ENCODE data around the gene NDUFB7. TPM values are rescaled to one million over a fixed set of nuclear protein-coding genes. Genes with fewer than 3 reads are reported as not detected.

The NDUFB7 gene
- 164 to 201 TPM (median 172 TPM) in 5 replicates for total RNA-seq (2022; extraction: Qiagen RNA extraction; ENCODE audit: low read depth)

DNA sequence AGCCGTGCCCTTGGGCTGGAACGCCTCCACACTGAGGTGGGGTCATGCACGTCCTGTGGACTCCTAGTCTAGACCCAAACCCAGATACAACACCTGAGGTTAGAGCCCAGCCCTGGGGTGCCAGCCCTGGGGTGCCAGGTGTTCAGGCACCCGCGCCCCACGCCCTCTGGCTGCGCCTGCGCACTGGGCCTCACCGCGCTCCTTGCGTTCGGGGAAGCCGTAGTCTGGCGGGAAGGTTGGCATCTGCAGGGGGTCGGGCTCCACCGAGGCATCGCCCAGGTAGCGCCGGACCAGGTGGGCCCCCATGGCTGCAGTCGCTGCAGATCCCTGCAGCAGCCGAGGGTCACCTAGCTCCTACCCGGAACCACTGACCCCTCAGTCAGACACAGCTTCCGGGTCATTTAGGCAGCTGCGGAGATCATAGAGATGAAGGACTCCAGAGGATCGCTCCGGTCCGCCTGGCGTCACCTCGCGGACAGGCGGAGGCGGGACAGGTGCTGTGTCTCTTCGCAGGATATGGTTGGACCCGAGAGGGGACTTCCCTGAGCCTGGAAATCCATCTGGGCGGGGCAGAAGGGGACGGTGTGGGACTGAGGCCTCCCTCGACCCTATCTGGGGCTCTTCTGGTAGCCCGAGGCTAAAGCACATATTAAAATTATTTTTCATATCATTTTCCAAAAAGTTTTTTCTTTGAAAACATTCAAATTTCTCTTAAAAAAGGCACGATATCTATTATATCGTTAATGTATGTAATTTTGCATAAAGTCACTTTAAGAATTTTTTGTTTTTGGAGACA lies at the start of gene NDUFB7:
Gene NDUFB7 (minus strand): TSS at position 372 of the 796 bp plus-strand sequence. CDS start 66 bp downstream, at position 306.

DNA sequence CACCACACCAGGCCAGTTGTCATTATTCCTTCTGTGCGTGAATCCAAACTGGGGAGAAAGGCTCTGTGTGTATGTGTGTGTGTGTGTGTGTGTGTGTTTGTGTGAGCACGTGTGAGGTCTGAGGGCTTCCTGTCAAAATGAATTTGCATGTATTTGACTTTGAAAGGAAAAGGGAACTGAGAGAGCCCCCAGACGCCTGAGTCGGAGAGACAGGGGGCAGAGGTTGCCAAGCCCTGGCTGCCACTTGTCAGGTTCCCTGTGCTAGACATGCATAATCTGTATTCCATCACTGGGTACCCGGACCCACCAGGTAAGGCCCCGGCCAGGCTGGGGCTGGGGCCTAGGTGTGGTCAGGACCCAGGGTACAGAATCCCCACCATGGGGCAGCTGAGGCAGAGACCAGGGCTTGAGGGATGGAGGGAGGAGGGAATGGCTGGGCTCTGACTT lies 11.1 kb upstream of the NDUFB7 start, which contains the start of gene CLEC17A:
Gene CLEC17A (plus strand): TSS at position 191 of the 447 bp plus-strand sequence. CDS start 77 bp downstream, at position 268.

GRCh38 chr19:14529254-14530004 lies 42.4 kb downstream of the NDUFB7 start, which contains the start of gene TECR:
Gene TECR (plus strand): TSS chr19:14529594. CDS start chr19:14529697, 103 bp downstream.

DNA sequence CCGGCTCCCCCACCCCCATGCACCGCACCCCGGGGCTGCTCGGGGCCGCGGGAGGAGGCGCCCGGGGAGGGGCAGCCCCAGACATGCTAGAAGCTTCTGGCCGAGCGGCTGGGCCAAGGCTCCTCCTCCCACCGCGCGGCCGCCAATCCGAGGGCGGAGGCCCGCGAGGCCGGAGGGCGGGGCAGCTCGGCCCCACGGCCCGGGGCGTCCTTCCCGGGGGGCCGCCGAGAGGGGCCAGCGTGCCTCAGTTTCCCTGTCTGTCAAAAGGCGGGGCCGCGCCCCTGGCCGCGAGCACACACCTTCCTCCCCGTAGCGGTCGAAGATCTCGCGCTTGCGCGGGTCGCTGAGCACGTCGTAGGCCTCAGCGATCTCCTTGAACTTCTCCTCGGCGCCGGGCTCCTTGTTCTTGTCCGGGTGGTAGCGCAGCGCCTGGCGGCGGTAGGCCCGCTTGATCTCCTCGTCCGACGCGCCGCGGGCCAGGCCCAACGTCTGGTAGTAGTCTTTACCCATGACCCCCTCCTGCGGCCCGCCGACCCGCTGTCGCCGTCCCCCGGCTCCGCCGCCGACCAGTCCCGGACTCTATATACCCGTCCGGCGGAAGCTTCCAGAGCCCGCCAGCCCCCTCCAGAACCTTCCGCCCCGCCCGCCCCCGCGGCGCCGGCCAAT lies 53.9 kb downstream of the NDUFB7 start, which contains the start of gene DNAJB1:
Gene DNAJB1 (minus strand): TSS at position 558 of the 666 bp plus-strand sequence. CDS start 48 bp downstream, at position 510.

Other genes starting within 250 kb of the NDUFB7 start
- gene ADGRE5, start 190.6 kb downstream of the NDUFB7 start, total RNA-seq (2022; extraction: Qiagen RNA extraction; ENCODE audit: low read depth): 79.9 to 88.2 TPM (median 82.0 TPM) in 5 replicates
- 113 to 135 TPM (median 124 TPM) in 5 replicates for gene DDX39A, start 152.7 kb downstream of the NDUFB7 start, total RNA-seq (2022; extraction: Qiagen RNA extraction; ENCODE audit: low read depth)
- 58.9 to 70.7 TPM (median 60.6 TPM) in 5 replicates for gene PKN1, start 138.8 kb downstream of the NDUFB7 start, total RNA-seq (2022; extraction: Qiagen RNA extraction; ENCODE audit: low read depth)
- gene PTGER1, start 96.7 kb downstream of the NDUFB7 start, total RNA-seq (2022; extraction: Qiagen RNA extraction; ENCODE audit: low read depth): 0.08 to 0.15 TPM (median 0.13 TPM) in 3 of 5 replicates, not detected in the others
- 84.7 to 121 TPM (median 111 TPM) in 5 replicates for gene GIPC1, start 75.9 kb downstream of the NDUFB7 start, total RNA-seq (2022; extraction: Qiagen RNA extraction; ENCODE audit: low read depth)
- 105 to 192 TPM (median 180 TPM) in 5 replicates for gene DNAJB1, start 53.7 kb downstream of the NDUFB7 start, total RNA-seq (2022; extraction: Qiagen RNA extraction; ENCODE audit: low read depth)
- 158 to 195 TPM (median 168 TPM) in 5 replicates for gene TECR, start 42.5 kb downstream of the NDUFB7 start, total RNA-seq (2022; extraction: Qiagen RNA extraction; ENCODE audit: low read depth)
- not detected in 5 replicates for gene CLEC17A, start 11.0 kb upstream of the NDUFB7 start, total RNA-seq (2022; extraction: Qiagen RNA extraction; ENCODE audit: low read depth)
- gene ADGRE3, start 102.8 kb upstream of the NDUFB7 start, total RNA-seq (2022; extraction: Qiagen RNA extraction; ENCODE audit: low read depth): not detected in 5 replicates
- gene ZNF333, start 118.0 kb upstream of the NDUFB7 start, total RNA-seq (2022; extraction: Qiagen RNA extraction; ENCODE audit: low read depth): 2.0 to 3.7 TPM (median 3.2 TPM) in 5 replicates
- gene ADGRE2, start 206.5 kb upstream of the NDUFB7 start, total RNA-seq (2022; extraction: Qiagen RNA extraction; ENCODE audit: low read depth): 0.42 to 0.76 TPM (median 0.59 TPM) in 5 replicates